ENCODE measurements around the gene TCTN3. TPM values are rescaled to one million over a fixed set of nuclear protein-coding genes. Genes with fewer than 3 reads are reported as not detected.

TCTN3 gene
- polyA plus RNA-seq, 1 of the 3 experiments (the other 2 are of a cell fraction): 39.5 TPM

DNA sequence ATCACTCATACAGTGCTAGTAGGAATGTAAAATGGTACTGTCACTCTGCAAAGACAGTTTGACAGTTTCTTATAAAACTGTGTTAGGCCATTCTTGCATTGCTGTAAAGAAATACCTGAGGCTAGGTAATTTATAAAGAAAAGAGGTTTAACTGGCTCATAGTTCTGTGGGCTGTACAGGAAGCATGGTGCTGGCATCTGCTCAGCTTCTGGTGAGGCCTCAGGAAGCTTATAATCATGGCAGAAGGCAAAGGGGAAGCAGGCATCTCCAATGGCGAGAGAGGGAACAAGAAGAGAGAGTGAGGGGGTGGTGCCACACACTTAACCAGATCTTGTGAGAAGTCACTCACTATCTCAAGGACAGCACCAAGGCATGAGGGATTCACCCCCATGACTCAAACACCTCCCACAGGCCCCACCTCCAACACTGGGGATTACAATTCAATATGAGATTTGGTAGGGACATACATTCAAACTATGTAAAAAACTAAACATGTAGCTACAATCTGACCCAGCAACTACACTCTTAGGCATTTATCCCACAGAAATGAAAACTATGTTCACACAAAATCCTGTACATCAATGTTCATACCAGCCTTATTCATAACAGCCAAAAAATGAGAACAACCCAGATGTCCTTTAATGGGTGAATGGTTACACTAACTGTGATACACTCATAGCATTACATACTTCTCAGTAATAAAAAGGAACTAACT, 42.2 kb downstream of the TCTN3 start:
- CTCF ChIA-PET: no interaction called here
- no peaks in the 10 kb centered on the region for H3F3A ChIP-seq (replicated peaks; ENCODE audit: insufficient read depth)
- H4K20me1 ChIP-seq (ENCODE audit: insufficient read depth): no peaks in the 10 kb centered on the region

More for the DNA sequence above, 42.2 kb downstream of the TCTN3 start:
- POLR2A ChIA-PET: no interaction called here
- no peak overlapping the region for H3K4me2 ChIP-seq
- no peak overlapping the region for H2AFZ ChIP-seq (ENCODE audit: low read depth)
- H3K9ac ChIP-seq: no peak overlapping the region
- no peaks in the 10 kb centered on the region for H3K9me3 ChIP-seq
- peaks cover 93% of the 10 kb centered on the region for H3K79me2 ChIP-seq (ENCODE audit: insufficient read depth)
- H3K36me3 ChIP-seq (replicated peaks in 1 of 2; ENCODE audit: control insufficient read depth in 1 of 2, insufficient read depth in 2 of 2, low read length in 1 of 2): peaks cover 36 to 42% of the 10 kb centered on the region in 2 experiments
- H3K4me1 ChIP-seq (ENCODE audit: control insufficient read depth in 1 of 2, insufficient read depth in 2 of 2, low read depth in 1 of 2, low read length in 1 of 2): peaks cover 0 to 2% of the 10 kb centered on the region in 2 experiments; a peak in 2 of 4 replicates
- DNase-seq: no peak
- no peak for TF ChIP-seq CHD2 (IDR thresholded peaks at IDR 0.05; ENCODE audit: low read length, partially characterized antibody)
- TF ChIP-seq RCOR1 (IDR thresholded peaks at IDR 0.05; ENCODE audit: low read length): no peak
- TF ChIP-seq, protein P1, sequence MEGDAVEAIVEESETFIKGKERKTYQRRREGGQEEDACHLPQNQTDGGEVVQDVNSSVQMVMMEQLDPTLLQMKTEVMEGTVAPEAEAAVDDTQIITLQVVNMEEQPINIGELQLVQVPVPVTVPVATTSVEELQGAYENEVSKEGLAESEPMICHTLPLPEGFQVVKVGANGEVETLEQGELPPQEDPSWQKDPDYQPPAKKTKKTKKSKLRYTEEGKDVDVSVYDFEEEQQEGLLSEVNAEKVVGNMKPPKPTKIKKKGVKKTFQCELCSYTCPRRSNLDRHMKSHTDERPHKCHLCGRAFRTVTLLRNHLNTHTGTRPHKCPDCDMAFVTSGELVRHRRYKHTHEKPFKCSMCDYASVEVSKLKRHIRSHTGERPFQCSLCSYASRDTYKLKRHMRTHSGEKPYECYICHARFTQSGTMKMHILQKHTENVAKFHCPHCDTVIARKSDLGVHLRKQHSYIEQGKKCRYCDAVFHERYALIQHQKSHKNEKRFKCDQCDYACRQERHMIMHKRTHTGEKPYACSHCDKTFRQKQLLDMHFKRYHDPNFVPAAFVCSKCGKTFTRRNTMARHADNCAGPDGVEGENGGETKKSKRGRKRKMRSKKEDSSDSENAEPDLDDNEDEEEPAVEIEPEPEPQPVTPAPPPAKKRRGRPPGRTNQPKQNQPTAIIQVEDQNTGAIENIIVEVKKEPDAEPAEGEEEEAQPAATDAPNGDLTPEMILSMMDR (IDR thresholded peaks at IDR 0.05): no peak
- no peak for TF ChIP-seq RXRA (IDR thresholded peaks at IDR 0.05; ENCODE audit: borderline replicate concordance, low read depth)
- TF ChIP-seq TCF12 (IDR thresholded peaks at IDR 0.05): no peak
- no peak for TF ChIP-seq EZH2phosphoT487 (IDR thresholded peaks at IDR 0.05; ENCODE audit: borderline replicate concordance, low read depth)
- no peak for TF ChIP-seq ELF1 (IDR thresholded peaks at IDR 0.05)
- TF ChIP-seq YY1 (IDR thresholded peaks at IDR 0.05; ENCODE audit: low read depth): no peak
- TF ChIP-seq, protein P2, sequence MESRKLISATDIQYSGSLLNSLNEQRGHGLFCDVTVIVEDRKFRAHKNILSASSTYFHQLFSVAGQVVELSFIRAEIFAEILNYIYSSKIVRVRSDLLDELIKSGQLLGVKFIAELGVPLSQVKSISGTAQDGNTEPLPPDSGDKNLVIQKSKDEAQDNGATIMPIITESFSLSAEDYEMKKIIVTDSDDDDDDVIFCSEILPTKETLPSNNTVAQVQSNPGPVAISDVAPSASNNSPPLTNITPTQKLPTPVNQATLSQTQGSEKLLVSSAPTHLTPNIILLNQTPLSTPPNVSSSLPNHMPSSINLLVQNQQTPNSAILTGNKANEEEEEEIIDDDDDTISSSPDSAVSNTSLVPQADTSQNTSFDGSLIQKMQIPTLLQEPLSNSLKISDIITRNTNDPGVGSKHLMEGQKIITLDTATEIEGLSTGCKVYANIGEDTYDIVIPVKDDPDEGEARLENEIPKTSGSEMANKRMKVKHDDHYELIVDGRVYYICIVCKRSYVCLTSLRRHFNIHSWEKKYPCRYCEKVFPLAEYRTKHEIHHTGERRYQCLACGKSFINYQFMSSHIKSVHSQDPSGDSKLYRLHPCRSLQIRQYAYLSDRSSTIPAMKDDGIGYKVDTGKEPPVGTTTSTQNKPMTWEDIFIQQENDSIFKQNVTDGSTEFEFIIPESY (IDR thresholded peaks at IDR 0.05; ENCODE audit: borderline replicate concordance, low read depth): no peak
- TF ChIP-seq, protein P3, sequence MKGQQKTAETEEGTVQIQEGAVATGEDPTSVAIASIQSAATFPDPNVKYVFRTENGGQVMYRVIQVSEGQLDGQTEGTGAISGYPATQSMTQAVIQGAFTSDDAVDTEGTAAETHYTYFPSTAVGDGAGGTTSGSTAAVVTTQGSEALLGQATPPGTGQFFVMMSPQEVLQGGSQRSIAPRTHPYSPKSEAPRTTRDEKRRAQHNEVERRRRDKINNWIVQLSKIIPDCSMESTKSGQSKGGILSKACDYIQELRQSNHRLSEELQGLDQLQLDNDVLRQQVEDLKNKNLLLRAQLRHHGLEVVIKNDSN (IDR thresholded peaks at IDR 0.05; ENCODE audit: borderline replicate concordance, low read depth): no peak
- TF ChIP-seq GATA2 (CRISPR knock-in tag; IDR thresholded peaks at IDR 0.05): no peak
- TF ChIP-seq, protein P4, sequence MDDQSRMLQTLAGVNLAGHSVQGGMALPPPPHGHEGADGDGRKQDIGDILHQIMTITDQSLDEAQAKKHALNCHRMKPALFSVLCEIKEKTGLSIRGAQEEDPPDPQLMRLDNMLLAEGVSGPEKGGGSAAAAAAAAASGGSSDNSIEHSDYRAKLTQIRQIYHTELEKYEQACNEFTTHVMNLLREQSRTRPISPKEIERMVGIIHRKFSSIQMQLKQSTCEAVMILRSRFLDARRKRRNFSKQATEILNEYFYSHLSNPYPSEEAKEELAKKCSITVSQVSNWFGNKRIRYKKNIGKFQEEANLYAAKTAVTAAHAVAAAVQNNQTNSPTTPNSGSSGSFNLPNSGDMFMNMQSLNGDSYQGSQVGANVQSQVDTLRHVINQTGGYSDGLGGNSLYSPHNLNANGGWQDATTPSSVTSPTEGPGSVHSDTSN (IDR thresholded peaks at IDR 0.05): no peak
- H3K9me2 ChIP-seq: no peaks in the 10 kb centered on the region
- no peak overlapping the region for H3K27ac ChIP-seq (ENCODE audit: low read depth in 2 of 2, low read length in 1 of 2)
- H3K4me3 ChIP-seq (ENCODE audit: low read depth in 2 of 2, low read length in 1 of 2): no peak overlapping the region
- 100% methylated on average over 1 of the region's 1 CpG for WGBS (ENCODE audit: low lambda C conversion rate)
- no peaks in the 10 kb centered on the region for H3K27me3 ChIP-seq (ENCODE audit: insufficient read depth)
